ENCODE results near the gene CASZ1. TPM values are rescaled to one million over a fixed set of nuclear protein-coding genes. Genes with fewer than 3 reads are reported as not detected.

CASZ1 gene
- total RNA-seq, 1 donor from 2014 or later = 7.7 TPM

GRCh38 chr1:10751561-10752085 is 44.8 kb downstream of the CASZ1 start:
- intact Hi-C loops (cut with micrococcal nuclease) = no loop called here

- intact Hi-C loops (cut with micrococcal nuclease) = no loop called here
These were observed 45.3 kb downstream of the CASZ1 start for GRCh38 chr1:10751160-10751559.

DNA sequence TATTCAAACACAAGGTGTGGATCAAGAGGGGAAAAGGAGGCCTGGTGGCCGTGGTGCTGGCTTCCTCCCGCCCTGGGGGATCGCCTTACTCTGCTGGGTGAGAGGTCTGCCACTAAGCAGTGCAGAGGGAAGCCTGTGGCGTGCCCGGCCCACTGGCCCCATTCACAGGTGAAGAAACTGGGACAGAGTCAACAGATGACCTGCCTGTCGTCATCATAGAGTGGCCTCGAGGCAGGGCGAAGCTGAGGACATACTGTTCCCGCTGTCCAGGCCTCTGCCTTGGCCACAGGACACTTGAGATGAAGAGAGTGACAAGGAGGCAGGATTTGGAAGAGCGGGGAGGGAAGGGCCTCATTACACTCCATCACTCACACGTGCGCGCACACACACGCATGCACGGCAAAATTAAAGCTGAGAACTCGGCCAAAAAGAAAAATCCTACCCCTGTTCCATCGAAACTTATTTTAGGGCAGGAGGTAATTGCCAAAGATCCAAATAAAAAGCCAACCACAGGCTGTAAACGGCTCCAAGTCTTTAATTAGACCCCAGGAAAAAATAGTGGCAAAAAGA is 50.5 kb downstream of the CASZ1 start:
- intact Hi-C loops (cut with micrococcal nuclease) = no loop called here

DNA sequence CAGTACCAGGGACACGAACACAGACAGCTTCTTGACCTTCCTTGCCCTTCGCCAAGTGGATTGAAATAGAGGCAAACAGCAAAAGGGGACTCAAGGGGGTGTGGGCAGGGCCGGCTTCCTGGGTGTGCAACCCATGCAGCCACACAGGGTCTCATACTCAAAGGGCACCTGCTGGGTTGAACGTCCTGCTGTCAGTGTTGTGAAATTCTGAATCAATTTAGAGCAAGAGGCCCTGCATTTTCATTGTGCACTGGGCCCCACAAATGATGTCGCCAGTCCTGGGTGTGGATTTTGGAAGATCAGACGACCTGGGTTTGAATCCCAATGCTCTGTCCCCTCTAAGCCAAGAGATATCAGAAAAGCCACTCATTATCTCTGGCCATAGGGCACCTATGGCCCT is 51.1 kb downstream of the CASZ1 start:
- intact Hi-C loops (cut with micrococcal nuclease) = no loop called here

DNA sequence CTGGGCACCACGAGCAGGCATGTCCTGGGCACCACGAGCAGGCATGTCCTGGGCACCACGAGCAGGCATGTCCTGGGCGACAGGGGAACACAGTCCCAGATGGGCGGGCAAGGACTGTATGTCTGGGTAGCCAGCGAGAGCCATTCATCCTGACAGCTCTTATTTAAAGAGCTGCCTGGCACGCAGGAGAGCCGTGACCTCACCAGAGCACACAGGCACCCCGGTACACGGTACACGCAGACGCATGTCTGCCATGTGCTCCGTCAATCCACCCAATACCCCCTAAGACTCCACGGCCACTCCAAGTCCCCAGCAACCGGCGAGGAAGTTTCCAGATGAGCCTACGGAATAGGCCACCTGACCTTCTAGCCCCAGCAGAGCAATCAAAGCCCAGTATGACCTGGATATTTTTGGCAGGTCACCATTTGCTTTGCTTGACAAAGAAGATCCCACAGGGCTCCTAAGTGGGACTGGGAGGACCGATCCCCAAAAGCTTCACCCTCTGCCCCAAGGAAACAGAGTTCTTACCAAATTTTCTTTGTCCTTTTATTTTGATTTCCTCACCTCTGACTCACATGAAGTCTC is 51.7 kb downstream of the CASZ1 start:
- intact Hi-C loops (cut with micrococcal nuclease) = no loop called here

DNA sequence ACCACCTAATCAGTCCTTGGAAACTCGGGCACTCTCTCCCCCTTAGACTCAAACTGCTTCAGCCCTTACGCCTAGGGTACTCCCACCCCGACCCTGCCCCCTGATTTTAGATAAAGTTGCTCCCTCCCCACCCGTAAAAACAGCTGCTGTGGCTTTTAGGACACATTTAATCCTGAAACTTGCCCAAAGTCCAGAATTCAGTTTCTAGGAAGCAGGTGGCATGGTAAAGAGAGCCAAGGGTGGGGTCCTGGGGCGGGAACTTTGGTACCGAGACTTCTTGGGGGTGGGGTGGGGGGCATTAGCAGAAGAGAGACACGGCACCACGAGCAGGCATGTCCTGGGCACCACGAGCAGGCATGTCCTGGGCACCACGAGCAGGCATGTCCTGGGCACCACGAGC is 52.4 kb downstream of the CASZ1 start:
- intact Hi-C loops (cut with micrococcal nuclease) = no loop called here

DNA sequence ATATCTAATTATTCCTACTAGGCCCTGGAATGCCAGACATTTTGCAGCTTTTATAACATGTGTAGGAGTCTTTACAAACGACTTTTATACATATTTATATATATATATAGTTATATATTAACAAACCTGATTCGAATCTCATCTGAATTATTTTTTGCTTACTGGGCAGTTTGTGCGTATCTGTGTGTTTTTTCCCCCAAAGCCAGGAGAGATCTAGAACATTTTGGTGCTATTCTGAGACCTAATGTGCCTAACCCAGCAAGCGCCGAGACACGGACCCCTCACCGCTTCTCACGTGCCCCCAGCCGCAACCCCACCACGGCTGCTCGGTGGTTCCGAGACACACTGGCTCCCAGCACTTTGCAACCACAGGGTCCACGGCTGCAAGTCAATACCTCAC is 54.8 kb downstream of the CASZ1 start:
- intact Hi-C loops (cut with micrococcal nuclease) = no loop called here

- intact Hi-C loops (cut with micrococcal nuclease) = no loop called here
These were observed 56.3 kb downstream of the CASZ1 start for GRCh38 chr1:10740123-10740522.

DNA sequence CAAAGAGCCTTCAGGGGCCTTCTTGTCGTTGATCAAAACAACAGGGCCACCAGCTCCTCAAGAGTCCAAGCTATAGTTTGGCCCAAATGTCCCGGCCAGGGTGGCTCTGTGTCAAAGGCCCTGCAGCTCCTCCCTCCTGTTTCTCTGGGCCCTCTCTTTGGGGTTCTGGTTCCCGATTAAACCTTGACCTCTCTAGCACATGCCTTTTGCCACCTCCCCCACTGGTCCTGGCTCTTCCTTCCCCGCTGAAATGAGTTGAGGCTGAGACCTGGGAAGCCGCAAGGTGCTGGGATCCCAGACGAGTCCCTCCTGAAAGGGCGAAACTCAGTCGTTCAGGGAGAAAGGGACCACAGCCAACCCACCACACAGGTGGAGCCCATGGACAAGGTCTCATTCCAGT is 56.9 kb downstream of the CASZ1 start:
- intact Hi-C loops (cut with micrococcal nuclease) = no loop called here

- intact Hi-C loops (cut with micrococcal nuclease) = no loop called here
These were observed 58.1 kb downstream of the CASZ1 start for GRCh38 chr1:10738061-10739058.

- intact Hi-C loops (cut with micrococcal nuclease) = no loop called here
These were observed 58.8 kb downstream of the CASZ1 start for GRCh38 chr1:10737651-10738050.

- intact Hi-C loops (cut with micrococcal nuclease) = no loop called here
These were observed 59.5 kb downstream of the CASZ1 start for GRCh38 chr1:10736634-10737586.

- intact Hi-C loops (cut with micrococcal nuclease) = no loop called here
These were observed 60.7 kb downstream of the CASZ1 start for GRCh38 chr1:10735563-10736305.

DNA sequence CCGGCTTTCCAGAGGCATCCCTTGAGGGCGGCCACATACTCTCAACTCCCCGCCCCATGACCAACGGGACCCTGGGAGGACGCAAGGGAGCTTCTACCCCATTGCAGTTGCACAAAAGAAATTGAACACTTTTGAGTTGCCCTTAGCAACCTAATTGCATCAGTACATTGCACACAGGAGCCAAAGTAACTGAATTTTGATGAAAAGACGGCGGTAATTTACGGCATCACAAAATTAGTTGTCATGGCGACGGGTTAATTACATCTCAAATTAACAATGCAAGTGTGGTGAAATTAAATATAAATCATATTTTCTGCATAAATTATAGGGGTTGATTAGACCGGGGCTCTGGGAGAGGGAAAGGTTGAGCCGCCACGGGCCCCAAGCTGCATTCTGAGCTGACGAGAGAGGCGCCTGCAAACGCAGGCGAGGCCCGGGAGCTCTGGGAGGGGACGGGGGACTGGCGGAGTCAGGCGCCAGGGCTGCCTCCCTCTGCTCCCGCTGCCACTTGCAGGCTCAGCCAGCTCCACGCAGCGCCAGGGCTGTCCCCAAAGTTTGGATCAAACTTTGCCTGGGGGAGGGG is 61.4 kb downstream of the CASZ1 start:
- intact Hi-C loops (cut with micrococcal nuclease) = no loop called here

- intact Hi-C loops (cut with micrococcal nuclease) = no loop called here
These were observed 62.1 kb downstream of the CASZ1 start for GRCh38 chr1:10734375-10734774.

- intact Hi-C loops (cut with micrococcal nuclease) = no loop called here
These were observed 62.7 kb downstream of the CASZ1 start for GRCh38 chr1:10733474-10734366.

DNA sequence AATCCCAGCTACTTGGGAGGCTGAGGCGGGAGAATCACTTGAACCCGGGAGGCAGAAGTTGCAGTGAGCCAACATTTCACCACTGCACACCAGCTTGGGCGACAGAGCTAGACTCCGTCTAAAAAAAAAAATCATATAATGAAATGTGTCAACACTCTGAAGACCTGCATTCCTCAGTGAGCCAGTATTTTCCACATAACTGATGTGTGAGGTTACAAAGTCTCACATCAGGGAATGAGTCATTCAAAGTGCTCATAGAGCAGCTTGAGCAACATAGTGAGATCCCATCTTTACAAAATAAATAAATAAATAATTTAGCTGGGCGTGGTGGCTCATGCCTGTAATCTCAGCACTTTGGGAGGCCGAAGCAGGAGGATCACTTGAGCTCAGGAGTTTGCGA is 65.5 kb downstream of the CASZ1 start:
- intact Hi-C loops (cut with micrococcal nuclease) = no loop called here

GRCh38 chr1:10728595-10729410 is 67.6 kb downstream of the CASZ1 start:
- intact Hi-C loops (cut with micrococcal nuclease) = no loop called here
